ENCODE data around the gene TUBA1C.

The TUBA1C gene

GRCh38 chr12:49293056-49293956, 28.4 kb downstream of the TUBA1C start:
- Histone ChIP-seq H3K4me2 (ENCODE audit: low read depth, low read length, poor library complexity, severe bottlenecking) (no peak overlapping the region), H3K27me3 (ENCODE audit: low read length) (no peaks in the 10 kb centered on the region)

DNA sequence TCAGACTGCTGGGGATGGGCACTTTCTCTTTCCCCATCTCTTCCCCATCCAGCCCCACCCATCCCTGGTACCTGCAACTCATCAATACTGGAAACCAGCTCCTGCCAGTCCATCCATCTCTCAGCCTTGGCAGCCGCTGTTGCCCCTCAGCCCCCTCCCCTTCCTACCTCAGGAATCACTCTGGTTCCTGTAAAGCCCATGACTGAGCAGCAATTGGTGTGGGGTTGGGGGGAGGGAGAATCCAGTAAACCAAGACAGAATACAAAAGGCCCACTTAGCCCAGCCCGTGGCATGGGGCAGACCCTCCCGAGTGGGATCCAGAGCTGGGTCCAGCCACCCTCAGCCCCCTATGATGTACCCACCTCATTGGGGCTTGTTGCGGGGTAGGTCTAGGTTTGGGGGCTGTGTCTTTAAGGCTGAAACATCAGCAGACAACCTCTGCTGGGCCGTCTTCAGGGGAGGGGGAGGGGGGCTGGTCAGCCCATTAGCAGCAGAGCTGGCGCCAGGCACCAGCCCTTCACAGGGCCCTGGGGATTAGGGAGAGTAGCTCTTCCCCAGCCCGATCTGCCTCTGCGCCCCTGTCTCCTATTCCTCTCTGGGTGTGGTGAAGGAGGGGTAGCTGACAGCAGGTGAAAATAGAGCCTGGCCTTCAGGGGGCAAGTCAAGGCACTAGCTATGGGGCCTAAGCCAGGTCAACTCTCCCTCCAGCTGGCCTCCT, 29.4 kb downstream of the TUBA1C start:
- Histone ChIP-seq H3F3A (ENCODE audit: insufficient read depth) (no peaks in the 10 kb centered on the region), H3K27ac (ENCODE audit: low read depth, low read length) (no peak overlapping the region), H3K36me3 (ENCODE audit: low read length) (no peaks in the 10 kb centered on the region), H3K9ac (ENCODE audit: low read length) (no peak overlapping the region), H4K20me1 (ENCODE audit: low read depth, low read length) (no peaks in the 10 kb centered on the region), H3K9me2 (replicated peaks; ENCODE audit: insufficient read depth, low read length) (no peaks in the 10 kb centered on the region), H3K9me3 (ENCODE audit: insufficient read depth, low read length) (no peaks in the 10 kb centered on the region), H3K4me2 (ENCODE audit: low read depth, low read length, poor library complexity, severe bottlenecking) (no peak overlapping the region), H2AFZ (ENCODE audit: low read depth, low read length, severe bottlenecking) (no peak overlapping the region), H3K4me3 (ENCODE audit: insufficient read depth, low read length, poor library complexity, severe bottlenecking) (no peak overlapping the region), H3K79me2 (ENCODE audit: insufficient read depth, low read length) (no peaks in the 10 kb centered on the region), H3K27me3 (ENCODE audit: low read length) (no peaks in the 10 kb centered on the region)
- TF ChIP-seq EZH2phosphoT487 (conservative IDR thresholded peaks at IDR 0.05; ENCODE audit: low read length): no peak
- no peak for TF ChIP-seq CTCF (IDR thresholded peaks at IDR 0.05; ENCODE audit: insufficient read depth, low read length, poor library complexity, severe bottlenecking)

More at GRCh38 chr12:49293056-49293956, 28.4 kb downstream of the TUBA1C start:
- Histone ChIP-seq H3K9ac (ENCODE audit: low read length) (no peak overlapping the region), H4K20me1 (ENCODE audit: low read depth, low read length) (no peaks in the 10 kb centered on the region), H3K4me3 (ENCODE audit: insufficient read depth, low read length, poor library complexity, severe bottlenecking) (no peak overlapping the region), H3K9me3 (ENCODE audit: insufficient read depth, low read length) (no peaks in the 10 kb centered on the region), H2AFZ (ENCODE audit: low read depth, low read length, severe bottlenecking) (no peak overlapping the region), H3K36me3 (ENCODE audit: low read length) (no peaks in the 10 kb centered on the region), H3K79me2 (ENCODE audit: insufficient read depth, low read length) (no peaks in the 10 kb centered on the region), H3F3A (ENCODE audit: insufficient read depth) (no peaks in the 10 kb centered on the region), H3K27ac (ENCODE audit: low read depth, low read length) (no peak overlapping the region), H3K9me2 (replicated peaks; ENCODE audit: insufficient read depth, low read length) (no peaks in the 10 kb centered on the region)
- TF ChIP-seq CTCF (IDR thresholded peaks at IDR 0.05; ENCODE audit: insufficient read depth, low read length, poor library complexity, severe bottlenecking) (no peak), EZH2phosphoT487 (conservative IDR thresholded peaks at IDR 0.05; ENCODE audit: low read length) (no peak)

GRCh38 chr12:49294804-49295081, 29.9 kb downstream of the TUBA1C start:
- Histone ChIP-seq H3K27ac (ENCODE audit: low read depth, low read length) (no peak overlapping the region), H2AFZ (ENCODE audit: low read depth, low read length, severe bottlenecking) (no peak overlapping the region), H3K79me2 (ENCODE audit: insufficient read depth, low read length) (no peaks in the 10 kb centered on the region), H3K4me3 (ENCODE audit: insufficient read depth, low read length, poor library complexity, severe bottlenecking) (no peak overlapping the region), H3K36me3 (ENCODE audit: low read length) (no peaks in the 10 kb centered on the region), H3K9me2 (replicated peaks; ENCODE audit: insufficient read depth, low read length) (no peaks in the 10 kb centered on the region), H4K20me1 (ENCODE audit: low read depth, low read length) (no peaks in the 10 kb centered on the region), H3K9ac (ENCODE audit: low read length) (no peak overlapping the region), H3K4me2 (ENCODE audit: low read depth, low read length, poor library complexity, severe bottlenecking) (no peak overlapping the region), H3F3A (ENCODE audit: insufficient read depth) (no peaks in the 10 kb centered on the region), H3K9me3 (ENCODE audit: insufficient read depth, low read length) (no peaks in the 10 kb centered on the region), H3K27me3 (ENCODE audit: low read length) (no peaks in the 10 kb centered on the region)
- TF ChIP-seq EZH2phosphoT487 (conservative IDR thresholded peaks at IDR 0.05; ENCODE audit: low read length) (no peak), CTCF (IDR thresholded peaks at IDR 0.05; ENCODE audit: insufficient read depth, low read length, poor library complexity, severe bottlenecking) (no peak)
